Gastrocnemius medialis (tissue), 4 donors: ENCODE data around the gene CFAP46.

ENCODE experiments used
- POLR2A ChIP-seq, 2 donors: fragments of 450-650 bp; IDR thresholded peaks; one replicate each; pipeline ENCODE4 v1.6.1; 2017; ENCODE audit warnings: antibody characterized with exemption in 2 of 2, mild to moderate bottlenecking in 2 of 2, moderate library complexity in 2 of 2
- TF ChIP-seq, protein P1 (sequence below), 5 experiments: fragments of 450-650 bp in 3 of 5; fragments of 200-600 bp in 2 of 5; sonication (generic) in 2 of 5; IDR thresholded peaks in 4 of 5; conservative IDR thresholded peaks in 1 of 5; 1 replicate in 4 of 5; 2 replicates in 1 of 5; pipeline ENCODE4 v1.5.1; 2016 to 2019; ENCODE audit warnings: antibody characterized with exemption in 5 of 5, mild to moderate bottlenecking in 3 of 5, moderate library complexity in 3 of 5

DNA sequence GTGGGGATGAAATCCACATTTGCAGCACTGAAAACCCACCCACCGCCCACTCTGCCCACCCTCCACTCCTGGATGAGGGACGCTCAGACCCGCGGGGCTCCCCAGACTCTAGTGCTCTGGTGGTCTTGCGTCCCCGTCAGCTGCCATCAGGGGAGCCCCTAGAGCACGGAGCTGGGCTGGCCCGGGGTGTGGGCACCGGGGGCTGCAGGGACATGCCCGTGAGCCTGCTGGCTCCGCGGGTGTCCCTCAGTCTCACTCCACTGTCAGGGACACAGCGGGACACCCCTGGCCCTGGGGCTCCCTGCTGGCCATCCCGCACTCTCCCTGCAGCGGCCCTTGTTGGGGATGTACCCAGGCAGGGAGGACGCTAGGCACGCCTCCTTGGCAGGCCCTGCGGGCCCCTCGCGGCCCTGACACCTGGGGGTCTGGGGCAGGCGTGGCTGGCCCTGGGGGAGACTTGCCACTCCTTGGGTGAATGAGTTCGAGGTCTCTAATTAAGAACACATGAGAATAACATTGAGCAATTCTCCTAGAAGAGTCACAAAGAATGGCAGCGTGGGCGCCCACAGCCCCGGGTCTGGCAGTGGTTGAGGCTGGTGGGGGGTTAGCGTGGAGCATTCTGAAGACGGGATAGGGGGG lies 64.2 kb downstream of the CFAP46 start:
- TF ChIP-seq, protein P1, sequence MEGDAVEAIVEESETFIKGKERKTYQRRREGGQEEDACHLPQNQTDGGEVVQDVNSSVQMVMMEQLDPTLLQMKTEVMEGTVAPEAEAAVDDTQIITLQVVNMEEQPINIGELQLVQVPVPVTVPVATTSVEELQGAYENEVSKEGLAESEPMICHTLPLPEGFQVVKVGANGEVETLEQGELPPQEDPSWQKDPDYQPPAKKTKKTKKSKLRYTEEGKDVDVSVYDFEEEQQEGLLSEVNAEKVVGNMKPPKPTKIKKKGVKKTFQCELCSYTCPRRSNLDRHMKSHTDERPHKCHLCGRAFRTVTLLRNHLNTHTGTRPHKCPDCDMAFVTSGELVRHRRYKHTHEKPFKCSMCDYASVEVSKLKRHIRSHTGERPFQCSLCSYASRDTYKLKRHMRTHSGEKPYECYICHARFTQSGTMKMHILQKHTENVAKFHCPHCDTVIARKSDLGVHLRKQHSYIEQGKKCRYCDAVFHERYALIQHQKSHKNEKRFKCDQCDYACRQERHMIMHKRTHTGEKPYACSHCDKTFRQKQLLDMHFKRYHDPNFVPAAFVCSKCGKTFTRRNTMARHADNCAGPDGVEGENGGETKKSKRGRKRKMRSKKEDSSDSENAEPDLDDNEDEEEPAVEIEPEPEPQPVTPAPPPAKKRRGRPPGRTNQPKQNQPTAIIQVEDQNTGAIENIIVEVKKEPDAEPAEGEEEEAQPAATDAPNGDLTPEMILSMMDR (IDR thresholded peaks at IDR 0.05 in 4 of 5, conservative IDR thresholded peaks at IDR 0.05 in 1 of 5): no peak
- TF ChIP-seq POLR2A (IDR thresholded peaks at IDR 0.05): no peak
